22Rv1 (cell line): ENCODE measurements around the gene CALML3.

ENCODE experiments used
- H3K27ac ChIP-seq: fragments of 450-650 bp; 2 replicates; pipeline ENCODE4 v1.5.1; 2017
- CTCF ChIP-seq: fragments of 450-650 bp; IDR thresholded peaks from 2 replicates; pipeline ENCODE4 v1.5.1; 2017; ENCODE audit warnings: mild to moderate bottlenecking
- ZFX ChIP-seq: fragments of 450-650 bp; IDR thresholded peaks from 2 replicates; pipeline ENCODE4 v1.6.1; 2017; ENCODE audit warnings: antibody characterized with exemption, borderline replicate concordance

CALML3 gene

GRCh38 chr10:5560142-5560816, 35.5 kb downstream of the CALML3 start:
- no peak overlapping the region for H3K27ac ChIP-seq
- no peak for TF ChIP-seq ZFX
- TF ChIP-seq CTCF: no peak

GRCh38 chr10:5560817-5561703, 36.3 kb downstream of the CALML3 start:
- TF ChIP-seq CTCF (no peak), ZFX (no peak)
- no peak overlapping the region for H3K27ac ChIP-seq

- TF ChIP-seq ZFX (no peak), CTCF (no peak)
- no peak overlapping the region for H3K27ac ChIP-seq
These were observed 37.2 kb downstream of the CALML3 start for GRCh38 chr10:5561704-5562645.

- no peak overlapping the region for H3K27ac ChIP-seq
- TF ChIP-seq CTCF (no peak), ZFX (no peak)
These were observed 38.7 kb downstream of the CALML3 start for GRCh38 chr10:5563321-5563961.

GRCh38 chr10:5563991-5564536, 39.3 kb downstream of the CALML3 start:
- no peak overlapping the region for H3K27ac ChIP-seq
- no peak for TF ChIP-seq CTCF
- no peak for TF ChIP-seq ZFX

GRCh38 chr10:5564537-5565204, 39.9 kb downstream of the CALML3 start:
- H3K27ac ChIP-seq: no peak overlapping the region
- TF ChIP-seq CTCF (no peak), ZFX (no peak)
